NOMO-1 treated with dmso at 0.1 percent for 144 hours (cell line): ENCODE results near the gene C1QL4.
"Not testable (repeated sequence)": the region's sequence is repeated elsewhere in the genome, so short reads cannot be mapped to it uniquely, and the experiment has no call there.

Experiments
- DNase-seq: peaks from one replicate; lab custom pipeline; 2025; ENCODE audit not compliant: unreplicated experiment; lab: John Stamatoyannopoulos, UW

Gene C1QL4

GRCh38 chr12:49282740-49283375 lies 54.1 kb downstream of the C1QL4 start:
- not testable (repeated sequence) for DNase-seq
